Liver (tissue), 9 donors: ENCODE results near the gene CCDC141. TPM values are rescaled to one million over a fixed set of nuclear protein-coding genes. Genes with fewer than 3 reads are reported as not detected.

Source experiments
- DNase-seq: peaks from one replicate; pipeline ENCODE4 v3.0.0-alpha.2; 2017; ENCODE audit warnings: low spot score
- H3K27ac ChIP-seq, 2 donors: one replicate each; pipeline ENCODE4 v1.7.0; 2013; ENCODE audit warnings: inconsistent platforms in 2 of 2, low read length in 2 of 2, control low read depth in 1 of 2, low read depth in 1 of 2, mild to moderate bottlenecking in 1 of 2
- H3K27me3 ChIP-seq, 4 donors: one replicate each; pipeline versions ENCODE4 v1.6.1 to v1.7.0; 2013; ENCODE audit warnings: low read length in 3 of 4, inconsistent platforms in 1 of 4, mild to moderate bottlenecking in 1 of 4, moderate library complexity in 1 of 4; ENCODE audit not compliant: control insufficient read depth in 4 of 4, insufficient read depth in 4 of 4
- H3K36me3 ChIP-seq, 4 donors: one replicate each; pipeline versions ENCODE4 v1.6.1 to v1.7.0; 2013; ENCODE audit warnings: low read length in 3 of 4, mild to moderate bottlenecking in 3 of 4, low read depth in 1 of 4, moderate library complexity in 1 of 4; ENCODE audit not compliant: control insufficient read depth in 4 of 4, insufficient read depth in 3 of 4
- H3K4me1 ChIP-seq, 4 donors: one replicate each; pipeline versions ENCODE4 v1.6.1 to v1.7.0; 2013; ENCODE audit warnings: low read length in 3 of 4, mild to moderate bottlenecking in 3 of 4, moderate library complexity in 1 of 4; ENCODE audit not compliant: control insufficient read depth in 4 of 4, insufficient read depth in 4 of 4
- H3K4me3 ChIP-seq, 3 donors: one replicate each; pipeline versions ENCODE4 v1.6.1 to v1.7.0; 2013; ENCODE audit warnings: low read length in 3 of 3, control low read depth in 1 of 3, low read depth in 1 of 3, mild to moderate bottlenecking in 1 of 3
- H3K9ac ChIP-seq, 2 donors: one replicate each; pipeline ENCODE4 v1.7.0; 2013; ENCODE audit warnings: low read length in 2 of 2, mild to moderate bottlenecking in 2 of 2, moderate library complexity in 2 of 2, control low read depth in 1 of 2, low read depth in 1 of 2
- H3K9me3 ChIP-seq, 4 donors: one replicate each; pipeline versions ENCODE4 v1.6.1 to v1.7.0; 2013; ENCODE audit warnings: low read length in 3 of 4; ENCODE audit not compliant: control insufficient read depth in 4 of 4
- ATF3 ChIP-seq: IDR thresholded peaks from 2 replicates; pipeline ENCODE4 v1.6.1; 2016; ENCODE audit warnings: antibody characterized with exemption
- CTCF ChIP-seq: fragments of 150-350 bp; IDR thresholded peaks from 2 replicates; pipeline ENCODE4 v1.5.1; 2017; ENCODE audit warnings: improper control_type of control experiment, low read depth, low read length; ENCODE audit not compliant: missing input control
- EGR1 ChIP-seq, 2 donors: IDR thresholded peaks; 2 replicates each; pipeline ENCODE4 v1.6.1; 2016 to 2018; ENCODE audit warnings: antibody characterized with exemption in 2 of 2, low read depth in 2 of 2
- FOXA1 ChIP-seq: IDR thresholded peaks from 2 replicates; pipeline ENCODE4 v1.6.1; 2016; ENCODE audit warnings: antibody characterized with exemption
- FOXA2 ChIP-seq: IDR thresholded peaks from 2 replicates; pipeline ENCODE4 v1.6.1; 2016; ENCODE audit warnings: antibody characterized with exemption
- GABPA ChIP-seq, 2 donors: IDR thresholded peaks in 1 of 2; conservative IDR thresholded peaks in 1 of 2; 2 replicates each; pipeline ENCODE4 v1.6.1; 2016; ENCODE audit warnings: antibody characterized with exemption in 2 of 2, mild to moderate bottlenecking in 1 of 2, moderate library complexity in 1 of 2
- HNF4A ChIP-seq, 2 donors: conservative IDR thresholded peaks; 2 replicates each; pipeline ENCODE4 v1.6.1; 2016; ENCODE audit warnings: antibody characterized with exemption in 2 of 2, mild to moderate bottlenecking in 2 of 2
- HNF4G ChIP-seq: IDR thresholded peaks from 2 replicates; pipeline ENCODE4 v1.6.1; 2016; ENCODE audit warnings: antibody characterized with exemption
- JUND ChIP-seq, 2 donors: IDR thresholded peaks; 2 replicates each; pipeline ENCODE4 v1.6.1; 2016; ENCODE audit warnings: antibody characterized with exemption in 2 of 2
- MAX ChIP-seq: IDR thresholded peaks from 2 replicates; pipeline ENCODE4 v1.6.1; 2016; ENCODE audit warnings: antibody characterized with exemption
- NR2F2 ChIP-seq: IDR thresholded peaks from 2 replicates; pipeline ENCODE4 v1.6.1; 2016; ENCODE audit warnings: antibody characterized with exemption
- RAD21 ChIP-seq, 2 donors: IDR thresholded peaks; 2 replicates each; pipeline ENCODE4 v1.6.1; 2016; ENCODE audit warnings: antibody characterized with exemption in 2 of 2, mild to moderate bottlenecking in 2 of 2
- REST ChIP-seq: IDR thresholded peaks from 2 replicates; pipeline ENCODE4 v1.6.1; 2016; ENCODE audit warnings: antibody characterized with exemption, mild to moderate bottlenecking
- RXRA ChIP-seq, 2 donors: IDR thresholded peaks; 2 replicates each; pipeline ENCODE4 v1.6.1; 2017 to 2018; ENCODE audit warnings: antibody characterized with exemption in 2 of 2, mild to moderate bottlenecking in 1 of 2
- SP1 ChIP-seq: IDR thresholded peaks from 2 replicates; pipeline ENCODE4 v1.6.1; 2018; ENCODE audit warnings: antibody characterized with exemption, mild to moderate bottlenecking
- TAF1 ChIP-seq: conservative IDR thresholded peaks from 2 replicates; pipeline ENCODE4 v1.6.1; 2016; ENCODE audit warnings: antibody characterized with exemption, mild to moderate bottlenecking
- YY1 ChIP-seq: IDR thresholded peaks from 2 replicates; pipeline ENCODE4 v1.6.1; 2016; ENCODE audit warnings: antibody characterized with exemption, mild to moderate bottlenecking
- ZBTB33 ChIP-seq: IDR thresholded peaks from 2 replicates; pipeline ENCODE4 v1.6.1; 2016; ENCODE audit warnings: antibody characterized with exemption
- whole genome bisulfite sequencing: extraction: QIAGEN DNeasy Blood & Tissue Kit; methylation state at CpG from one replicate; pipeline ENCODE4 v1.1.7; 2013; 5-methylcytosine and 5-hydroxymethylcytosine counted together
- polyA plus RNA-seq, 2 donors: library from polyadenylated mRNA; stranded (reverse) in 1 of 2; unstranded in 1 of 2; fragments of 200-250 nt in 1 of 2; fragments of >200 nt in 1 of 2; fragmentation: Nextera tagmentation in 1 of 2; extraction: Ambion mirVana in 1 of 2; gene quantifications; one replicate each; pipeline versions ENCODE4 v1.2.1 to v1.2.3, GENCODE V29; 2013 to 2015
- total RNA-seq, 2 donors: library from RNA; depleted of rRNA; stranded (reverse); fragments of >200 nt; gene quantifications; one replicate each; pipeline ENCODE4 v1.2.3, GENCODE V29; 2014
- donor health status: healthy.
- donor health status: healthy.
- donor health status: healthy.
- donor health status: healthy.
- donor health status: healthy.

The CCDC141 gene
- total and polyA plus RNA-seq, 4 donors, result 0.05 to 1.0 (median 0.39) TPM

- H3K36me3 ChIP-seq, result no peaks in the 10 kb centered on the region
- WGBS, result 89% methylated on average over 4 of the region's 4 CpGs
- H3K27ac ChIP-seq, result no peak overlapping the region
- H3K9ac ChIP-seq, result no peak overlapping the region
- no peak for DNase-seq
- H3K9me3 ChIP-seq, result no peaks in the 10 kb centered on the region
- H3K27me3 ChIP-seq, result no peaks in the 10 kb centered on the region
- H3K4me1 ChIP-seq, result no peaks in the 10 kb centered on the region
- H3K4me3 ChIP-seq, result no peak overlapping the region
- TF ChIP-seq RAD21 (IDR thresholded peaks at IDR 0.05), result no peak
Observed at GRCh38 chr2:179037807-179038206, 12.1 kb downstream of the CCDC141 start.

- no peak for DNase-seq
- H3K4me1 ChIP-seq, result no peaks in the 10 kb centered on the region
Observed at GRCh38 chr2:179036353-179036905, 13.5 kb downstream of the CCDC141 start.

More at GRCh38 chr2:179036353-179036905, 13.5 kb downstream of the CCDC141 start:
- 87% methylated on average over 4 of the region's 4 CpGs for WGBS
- H3K36me3 ChIP-seq, result no peaks in the 10 kb centered on the region
- H3K27me3 ChIP-seq, result no peaks in the 10 kb centered on the region
- H3K9me3 ChIP-seq, result no peaks in the 10 kb centered on the region
- no peak overlapping the region for H3K9ac ChIP-seq
- H3K27ac ChIP-seq, result no peak overlapping the region
- no peak overlapping the region for H3K4me3 ChIP-seq
- TF ChIP-seq ATF3 (no peak), YY1 (no peak), RAD21 (IDR thresholded peaks at IDR 0.05) (no peak), HNF4G (no peak), EGR1 (IDR thresholded peaks at IDR 0.05; ENCODE audit: low read depth in 2 of 2) (no peak), ZBTB33 (no peak), MAX (no peak), JUND (IDR thresholded peaks at IDR 0.05) (no peak), NR2F2 (no peak), REST (no peak), SP1 (no peak), HNF4A (conservative IDR thresholded peaks at IDR 0.05) (no peak), CTCF (no peak), TAF1 (no peak), FOXA1 (no peak), RXRA (IDR thresholded peaks at IDR 0.05) (no peak), GABPA (IDR thresholded peaks at IDR 0.05 in 1 of 2, conservative IDR thresholded peaks at IDR 0.05 in 1 of 2) (no peak), FOXA2 (no peak)
